ENCODE data around the gene NOTCH1. TPM values are rescaled to one million over a fixed set of nuclear protein-coding genes. Genes with fewer than 3 reads are reported as not detected.

Gene NOTCH1
- total and polyA plus RNA-seq, 2 of the 13 experiments (the other 11 are each of a cell fraction or from before 2014, with no cell fraction given), result 0.09 to 0.35 TPM

- TF ChIP-seq ZNF773 (CRISPR knock-in tag; IDR thresholded peaks at IDR 0.05; ENCODE audit: borderline replicate concordance) (no peak), SRY (CRISPR knock-in tag; IDR thresholded peaks at IDR 0.05) (no peak), BCL6 (CRISPR knock-in tag; IDR thresholded peaks at IDR 0.05) (no peak), JUN (CRISPR knock-in tag; IDR thresholded peaks at IDR 0.05) (no peak), ATF6 (CRISPR knock-in tag; conservative IDR thresholded peaks at IDR 0.05) (no peak)
Measured at GRCh38 chr9:136470792-136471469, 74.9 kb downstream of the NOTCH1 start (continued).

- FAIRE-seq, result no peak
- Histone ChIP-seq H4K20me1 (ENCODE audit: insufficient read depth, low read length) (peaks cover 10% of the 10 kb centered on the region; the same call in 1 of the 2 replicates), H3K27me3 (ENCODE audit: control insufficient read depth in 1 of 2, insufficient read depth in 2 of 2, low read length in 2 of 2) (no peaks in the 10 kb centered on the region), H3K9me3 (ENCODE audit: low read length) (no peaks in the 10 kb centered on the region), H3K4me2 (ENCODE audit: low read depth, low read length) (no peak overlapping the region), H3K9ac (ENCODE audit: insufficient read depth, low read depth, low read length) (no peak overlapping the region), H3K36me3 (replicated peaks in 1 of 2; ENCODE audit: control insufficient read depth in 1 of 2, insufficient read depth in 2 of 2, low read length in 2 of 2) (peaks cover 50 to 97% of the 10 kb centered on the region in 2 experiments), H3K79me2 (ENCODE audit: insufficient read depth, low read length) (no peaks in the 10 kb centered on the region), H3K27ac (ENCODE audit: extremely low read length, insufficient read depth, low read length) (no peak overlapping the region), H2AFZ (ENCODE audit: low read length) (no peak overlapping the region), H3K4me1 (ENCODE audit: insufficient read depth, low read length) (no peaks in the 10 kb centered on the region), H3K4me3 (replicated peaks in 1 of 3; ENCODE audit: insufficient read depth in 1 of 3, low read depth in 2 of 3, low read length in 3 of 3) (no peak overlapping the region)
- no TSS peak for BruUV-seq (replicated peaks)
- ChIA-PET CTCF (ENCODE audit: low intra/inter-chr PET ratio, low total read pairs) (no interaction called here), POLR2A (no interaction called here)
- intact Hi-C loops (cut with micrococcal nuclease; ENCODE audit: unreplicated experiment) (no loop called here), in situ Hi-C loops (cut with HindIII; ENCODE audit: extremely low pct_ligation_motif_present, low pct_unique_long_range_greater_than_20kb) (no loop called here)
- no peak for ATAC-seq
- no peak for DNase-seq (ENCODE audit: low spot score)
- 95% methylated on average over 9 of the region's 11 CpGs for WGBS (ENCODE audit: low lambda C conversion rate)
- TF ChIP-seq NFKB2 (CRISPR knock-in tag; IDR thresholded peaks at IDR 0.05; ENCODE audit: borderline replicate concordance) (no peak), PAF1 (CRISPR knock-in tag; IDR thresholded peaks at IDR 0.05) (no peak), ZNF570 (CRISPR knock-in tag; IDR thresholded peaks at IDR 0.05; ENCODE audit: borderline replicate concordance) (no peak), PCBP2 (optimal IDR thresholded peaks at IDR 0.05; ENCODE audit: low read depth, low read length, poor library complexity, severe bottlenecking) (no peak), RXRB (CRISPR knock-in tag; IDR thresholded peaks at IDR 0.05; ENCODE audit: borderline replicate concordance) (no peak), ZNF772 (CRISPR knock-in tag; IDR thresholded peaks at IDR 0.05) (no peak), ZNF317 (CRISPR knock-in tag; IDR thresholded peaks at IDR 0.05) (no peak), HOXA5 (CRISPR knock-in tag; IDR thresholded peaks at IDR 0.05) (no peak), ZNF773 (CRISPR knock-in tag; IDR thresholded peaks at IDR 0.05; ENCODE audit: borderline replicate concordance) (no peak), ZNF580 (CRISPR knock-in tag; IDR thresholded peaks at IDR 0.05; ENCODE audit: borderline replicate concordance, low read depth) (no peak), NFIC (IDR thresholded peaks at IDR 0.05; ENCODE audit: low read length) (no peak), ZNF777 (CRISPR knock-in tag; IDR thresholded peaks at IDR 0.05) (no peak), HOMEZ (CRISPR knock-in tag; IDR thresholded peaks at IDR 0.05; ENCODE audit: low read depth) (no peak), AHR (CRISPR knock-in tag; IDR thresholded peaks at IDR 0.05) (no peak), ZNF33B (CRISPR knock-in tag; IDR thresholded peaks at IDR 0.05) (no peak)
Measured at GRCh38 chr9:136470356-136470755, 75.5 kb downstream of the NOTCH1 start.
